Left cardiac atrium (tissue), 4 donors: ENCODE measurements around the gene RPS15A. TPM values are rescaled to one million over a fixed set of nuclear protein-coding genes. Genes with fewer than 3 reads are reported as not detected.
A peak's percentile ranks its signal among the peaks of the same experiment; 100 is the strongest.
"Not testable (repeated sequence)": the region's sequence is repeated elsewhere in the genome, so short reads cannot be mapped to it uniquely, and the experiment has no call there.

Experiments used
- ATAC-seq, 2 donors: fragments of 200-7000 bp; cut with Tn5 transposase; one replicate each; pipeline ENCODE4 v1.9.1; 2020; ENCODE audit warnings: mild to moderate bottlenecking in 2 of 2, moderate library complexity in 2 of 2
- DNase-seq: peaks from one replicate; pipeline ENCODE4 v3.0.0-alpha.2; 2020
- intact Hi-C, 2 donors: fragments of 100-400 bp; cut with DNase I; formaldehyde crosslinking; loops; one replicate each; pipeline versions ENCODE4 v1.14.1 to v1.15.1; 2022 to 2023
- total RNA-seq, 2 donors: library from RNA; stranded (reverse); fragmentation: NEBNext Ultra II Directional; extraction: Animal tissue kit (Norgen Biotek cat#: 25700); gene quantifications; one replicate each; pipeline ENCODE4 v1.2.1, GENCODE V29; 2021
- donor health status: DM: no; HTN: yes; CAD: no.
- donor health status: DM: no; HTN: yes; CAD: no; lungs with severe emphysema.
- donor health status: DM: yes; HTN: yes; CAD: no.
- donor health status: Dilated cardiomyopathy.

The RPS15A gene
- total RNA-seq, 2 donors from 2014 or later = 749 to 791 TPM

DNA sequence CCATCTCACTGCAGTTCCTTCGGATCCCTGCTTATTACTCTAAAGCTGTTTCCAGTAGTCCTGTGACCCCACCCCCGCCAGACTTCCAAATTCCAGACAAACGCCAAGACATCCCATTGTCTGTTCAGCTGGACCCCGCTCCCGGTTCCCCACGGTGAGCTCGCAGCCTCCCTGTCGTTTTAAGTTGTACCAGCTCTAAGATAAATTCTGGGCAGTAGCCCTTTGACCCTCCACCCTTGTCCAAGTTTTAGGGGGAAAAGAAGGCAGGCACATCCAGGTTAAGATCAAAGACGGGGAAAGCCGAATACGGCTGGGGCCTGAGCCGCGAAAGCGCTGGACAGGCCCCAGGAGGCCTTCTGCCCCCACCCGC, 10.6 kb upstream of the RPS15A start:
- peak in 1 of 2 donors; percentile 1 for ATAC-seq
- intact Hi-C loops = loop anchor here in 1 of 2 donors (10.0 kb wide), 1 partner anchor 164 kb away; no protein-coding TSS in a partner anchor
- DNase-seq = peak; percentile 28

DNA sequence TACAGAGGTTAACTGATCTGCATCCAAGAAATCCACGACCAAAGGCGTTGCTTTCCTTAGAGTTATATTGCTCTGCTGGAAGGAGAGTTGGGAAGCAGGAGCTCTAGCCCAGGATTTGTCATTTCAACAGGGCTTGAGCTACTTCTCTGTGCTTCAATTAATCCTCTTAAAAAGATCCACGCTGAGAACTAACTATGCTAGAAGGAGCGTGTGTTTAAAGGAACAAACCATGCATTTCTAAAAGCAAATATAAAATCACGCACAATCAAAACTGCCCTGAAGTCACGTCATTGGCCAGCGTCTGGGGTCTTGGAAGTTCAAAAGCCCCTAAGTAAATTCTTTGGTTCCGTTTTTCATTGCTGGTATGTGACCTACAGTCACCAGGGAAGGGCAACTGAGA, 10.2 kb upstream of the RPS15A start:
- ATAC-seq (no peak), DNase-seq (no peak)
- intact Hi-C loops = loop anchor here in 1 of 2 donors (10.0 kb wide), 1 partner anchor 165 kb away; no protein-coding TSS in a partner anchor

DNA sequence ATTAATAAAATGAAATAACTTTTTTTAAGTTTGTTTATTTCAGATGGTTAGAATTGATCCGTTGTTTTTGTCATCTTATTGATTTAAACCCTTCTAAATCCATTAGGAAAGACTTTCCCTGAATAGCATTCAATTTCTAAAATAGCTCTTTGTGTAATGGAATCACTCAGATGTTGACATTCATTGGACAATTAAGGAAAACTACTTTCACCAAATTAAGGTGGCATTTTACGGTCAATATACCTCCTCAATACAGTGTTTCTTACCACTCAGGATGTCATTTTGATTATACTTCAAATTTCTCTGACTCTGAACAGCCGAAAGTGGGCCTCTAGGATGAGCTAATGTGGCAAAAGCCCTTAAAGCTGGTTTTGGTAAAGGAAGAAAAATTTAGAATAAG, 9.4 kb upstream of the RPS15A start:
- ATAC-seq = no peak
- intact Hi-C loops = no loop called here

GRCh38 chr16:18797746-18798145, 7.6 kb upstream of the RPS15A start:
- no peak for DNase-seq
- no peak for ATAC-seq
- intact Hi-C loops = no loop called here

More for the DNA sequence above, 9.4 kb upstream of the RPS15A start:
- DNase-seq = no peak

GRCh38 chr16:18796377-18796776, 6.2 kb upstream of the RPS15A start:
- ATAC-seq = no peak
- intact Hi-C loops = no loop called here
- no peak for DNase-seq

DNA sequence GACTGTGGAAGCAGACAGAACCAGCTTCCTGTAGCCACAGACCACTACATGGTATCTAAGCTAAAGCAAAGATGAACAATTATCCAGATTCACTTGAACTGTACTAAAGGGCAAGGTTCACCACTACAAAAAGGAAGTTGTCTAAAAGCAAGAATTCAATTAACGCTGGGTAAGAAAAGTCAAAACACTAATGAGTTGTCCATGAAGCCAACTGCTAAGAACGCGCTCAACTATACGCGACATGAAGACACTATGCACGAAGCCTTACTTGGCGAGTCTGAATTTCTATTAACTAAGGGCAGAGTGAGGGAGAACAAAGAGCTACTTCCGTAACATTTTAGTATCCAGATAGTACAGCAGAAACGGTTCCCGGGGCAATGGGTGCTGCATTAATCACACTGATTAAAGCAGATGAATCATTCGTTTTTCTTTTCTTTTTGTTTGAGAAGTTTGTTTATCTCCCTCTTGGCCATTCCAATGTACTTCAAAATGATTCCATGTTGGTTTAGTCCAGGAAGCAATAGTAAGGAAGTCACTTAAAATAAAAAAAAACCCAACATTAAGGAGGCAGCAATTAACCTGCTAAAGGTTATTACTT, 2.8 kb upstream of the RPS15A start:
- ATAC-seq (no peak), DNase-seq (no peak)
- intact Hi-C loops = no loop called here

- ATAC-seq (peak in 1 of 2 donors; percentile 1), DNase-seq (no peak)
- intact Hi-C loops = no loop called here
These were observed 652 bp downstream of the RPS15A start for GRCh38 chr16:18789515-18789849.

- DNase-seq (no peak), ATAC-seq (peak in 1 of 2 donors; percentile 2)
- intact Hi-C loops = no loop called here
These were observed 1.2 kb downstream of the RPS15A start for GRCh38 chr16:18788828-18789514.

- intact Hi-C loops = no loop called here
- no peak for ATAC-seq
- no peak for DNase-seq
These were observed 5.1 kb downstream of the RPS15A start for GRCh38 chr16:18784917-18785623.

GRCh38 chr16:18783430-18784341, 6.4 kb downstream of the RPS15A start:
- intact Hi-C loops = no loop called here
- no peak for DNase-seq
- no peak for ATAC-seq

GRCh38 chr16:18782697-18783429, 7.3 kb downstream of the RPS15A start:
- intact Hi-C loops = no loop called here
- ATAC-seq (no peak), DNase-seq (no peak)

GRCh38 chr16:18781232-18781631, 8.9 kb downstream of the RPS15A start:
- ATAC-seq, intact Hi-C loops, DNase-seq: not testable (repeated sequence)

DNA sequence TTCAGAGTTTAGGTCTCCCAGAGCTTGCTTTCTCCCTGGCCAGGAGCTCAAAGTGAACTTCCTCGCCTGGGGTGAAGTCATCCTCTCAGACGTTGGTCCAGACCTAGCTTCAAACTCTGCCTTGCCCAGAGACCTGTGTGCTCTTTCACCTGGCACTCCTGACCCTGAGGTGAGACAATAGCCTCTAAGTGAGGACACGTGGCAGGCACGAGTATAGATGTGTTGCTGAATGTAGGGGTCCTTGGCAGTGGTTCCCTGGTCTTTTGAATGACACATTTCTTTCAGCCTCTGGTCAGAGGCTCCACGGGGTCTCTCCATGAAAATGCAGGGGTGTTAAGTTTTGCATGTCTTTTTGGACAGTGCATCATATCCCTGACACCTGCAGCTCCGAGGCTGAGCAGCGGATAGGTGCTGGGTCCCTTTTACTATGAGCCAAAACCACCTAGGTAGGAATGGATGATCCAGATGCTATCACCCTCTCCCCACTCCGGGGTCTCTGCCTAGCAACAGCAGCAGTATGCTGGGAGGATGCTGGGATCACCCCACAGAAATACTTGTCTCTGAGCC, 9.6 kb downstream of the RPS15A start:
- DNase-seq, intact Hi-C loops: not testable (repeated sequence)
- ATAC-seq = peak in 1 of 2 donors; percentile 22

- ATAC-seq, intact Hi-C loops, DNase-seq: not testable (repeated sequence)
These were observed 12.5 kb downstream of the RPS15A start for GRCh38 chr16:18777664-18778063.

DNA sequence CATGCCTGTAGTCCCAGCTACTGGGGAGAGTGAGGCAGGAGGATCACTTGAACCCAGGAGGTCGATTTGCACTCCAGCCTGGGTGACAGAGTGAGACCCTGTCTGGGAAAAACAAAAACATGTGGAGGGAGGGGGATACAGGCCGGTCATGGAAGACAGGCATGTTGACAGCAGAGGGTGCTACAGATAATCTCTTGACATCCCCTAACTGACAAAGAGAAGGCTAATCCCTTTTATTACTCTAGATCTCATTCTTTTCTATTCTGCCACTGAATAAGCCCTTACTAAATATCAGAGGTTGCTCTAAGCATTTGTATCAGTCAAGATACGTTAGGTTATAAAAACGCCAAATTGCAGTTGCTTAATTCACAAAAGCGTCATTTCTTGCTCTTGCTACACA, 13.8 kb downstream of the RPS15A start:
- DNase-seq, intact Hi-C loops, ATAC-seq: not testable (repeated sequence)

- DNase-seq, ATAC-seq, intact Hi-C loops: not testable (repeated sequence)
These were observed 15.5 kb downstream of the RPS15A start for GRCh38 chr16:18774651-18775050.

GRCh38 chr16:18772171-18772570, 18.0 kb downstream of the RPS15A start:
- intact Hi-C loops, ATAC-seq: not testable (repeated sequence)

GRCh38 chr16:18770336-18770962, 19.7 kb downstream of the RPS15A start:
- ATAC-seq, intact Hi-C loops, DNase-seq: not testable (repeated sequence)

More at GRCh38 chr16:18772171-18772570, 18.0 kb downstream of the RPS15A start:
- not testable (repeated sequence) for DNase-seq
